Dermis microvascular lymphatic vessel endothelial cell (primary cell): ENCODE data around the gene SIRT7. TPM values are rescaled to one million over a fixed set of nuclear protein-coding genes. Genes with fewer than 3 reads are reported as not detected.

Source experiments
- DNase-seq, 2 donors: peaks; one replicate each; pipeline versions ENCODE4 v3.0.0 to v3.0.0-alpha.2; 2010; ENCODE audit warnings: low read depth in 2 of 2
- total RNA-seq: library from RNA; depleted of rRNA; stranded (reverse); fragments of >200 nt; gene quantifications from 2 replicates; pipeline ENCODE4 v1.2.1, GENCODE V29; 2014

Gene SIRT7
- total RNA-seq, 1 donor from 2014 or later = 12.3 TPM

DNA sequence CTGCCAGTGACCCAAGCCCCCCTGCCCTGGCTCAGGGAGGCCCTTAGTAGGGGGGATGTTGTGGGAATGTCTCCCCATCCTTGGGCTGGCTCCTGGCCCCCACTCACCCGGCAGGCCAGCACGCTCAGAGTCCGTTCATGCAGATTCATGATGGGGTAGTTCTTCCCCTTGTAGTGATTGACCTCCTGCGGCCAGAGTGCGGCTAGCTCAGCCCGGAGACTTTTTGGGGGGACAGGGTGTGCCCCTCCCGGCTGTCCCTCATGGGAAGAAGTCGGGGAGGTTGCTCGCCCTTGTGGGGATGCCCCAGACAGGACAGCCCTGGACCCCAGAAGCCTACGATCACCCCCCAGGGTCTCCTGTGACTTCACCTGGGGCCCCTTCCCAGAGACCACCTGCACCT lies 12.0 kb downstream of the SIRT7 start:
- no peak for DNase-seq

DNA sequence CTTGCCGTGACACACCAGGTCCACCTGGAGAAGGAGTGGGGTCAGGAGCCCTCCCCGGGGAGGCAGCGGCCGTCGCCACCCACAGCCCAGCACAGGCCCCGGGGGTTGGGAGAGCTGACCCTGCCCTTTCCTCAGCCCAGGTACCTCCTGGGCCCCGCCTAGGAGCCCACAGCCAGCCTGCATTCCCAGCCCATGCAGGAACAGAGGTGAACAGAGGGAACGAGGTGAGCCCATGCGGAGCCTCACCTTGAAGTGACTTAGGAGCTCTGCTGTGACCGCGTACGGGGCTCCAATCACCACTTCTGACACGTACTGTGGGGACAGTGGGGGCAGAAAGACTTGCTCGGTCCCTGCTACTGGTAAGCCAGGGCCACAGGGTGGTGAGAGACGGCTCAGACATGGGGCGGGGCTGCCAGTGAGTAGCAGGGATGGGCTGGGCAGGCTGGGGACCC lies 12.5 kb downstream of the SIRT7 start:
- DNase-seq = no peak

DNA sequence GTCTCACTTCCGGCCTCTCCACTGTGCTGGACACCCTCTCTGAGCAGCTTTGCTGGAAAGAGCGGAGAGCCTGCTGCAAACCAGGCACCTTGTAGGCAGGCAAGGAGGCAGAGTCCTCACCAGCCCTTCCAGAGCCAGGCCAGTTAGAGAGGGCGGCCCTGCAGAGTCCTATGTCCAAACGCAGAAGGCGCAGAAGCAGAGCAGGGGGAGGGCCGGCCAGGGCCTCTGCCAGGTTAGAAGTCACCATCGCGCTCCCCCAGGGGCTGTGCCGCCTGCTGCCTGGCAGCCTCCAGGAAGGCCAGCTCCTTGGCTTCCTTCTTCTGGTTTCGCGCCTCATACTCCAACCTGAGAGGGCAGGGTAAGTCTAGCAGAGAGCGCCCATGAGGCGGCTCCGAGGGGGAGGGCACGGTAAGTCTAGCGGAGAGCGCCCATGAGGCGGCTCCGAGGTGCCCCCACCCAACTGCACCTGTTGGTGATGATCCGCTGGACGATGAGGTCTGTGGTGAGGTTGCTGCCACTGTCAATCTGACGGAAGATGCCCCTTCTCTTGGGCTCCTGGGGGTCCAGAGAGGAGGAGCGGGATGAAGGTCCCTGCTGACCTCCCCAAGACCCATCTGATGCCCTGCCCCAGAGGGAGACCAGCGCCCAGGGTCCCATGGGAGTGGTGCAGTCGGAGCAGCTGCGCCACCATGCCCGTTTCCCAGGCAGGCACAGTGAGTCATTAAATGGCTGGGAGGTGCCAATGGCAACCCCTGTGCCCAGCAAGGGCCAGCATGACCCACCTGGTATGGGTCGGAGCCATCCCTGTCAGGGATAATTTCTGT lies 13.2 kb downstream of the SIRT7 start:
- no peak for DNase-seq

DNA sequence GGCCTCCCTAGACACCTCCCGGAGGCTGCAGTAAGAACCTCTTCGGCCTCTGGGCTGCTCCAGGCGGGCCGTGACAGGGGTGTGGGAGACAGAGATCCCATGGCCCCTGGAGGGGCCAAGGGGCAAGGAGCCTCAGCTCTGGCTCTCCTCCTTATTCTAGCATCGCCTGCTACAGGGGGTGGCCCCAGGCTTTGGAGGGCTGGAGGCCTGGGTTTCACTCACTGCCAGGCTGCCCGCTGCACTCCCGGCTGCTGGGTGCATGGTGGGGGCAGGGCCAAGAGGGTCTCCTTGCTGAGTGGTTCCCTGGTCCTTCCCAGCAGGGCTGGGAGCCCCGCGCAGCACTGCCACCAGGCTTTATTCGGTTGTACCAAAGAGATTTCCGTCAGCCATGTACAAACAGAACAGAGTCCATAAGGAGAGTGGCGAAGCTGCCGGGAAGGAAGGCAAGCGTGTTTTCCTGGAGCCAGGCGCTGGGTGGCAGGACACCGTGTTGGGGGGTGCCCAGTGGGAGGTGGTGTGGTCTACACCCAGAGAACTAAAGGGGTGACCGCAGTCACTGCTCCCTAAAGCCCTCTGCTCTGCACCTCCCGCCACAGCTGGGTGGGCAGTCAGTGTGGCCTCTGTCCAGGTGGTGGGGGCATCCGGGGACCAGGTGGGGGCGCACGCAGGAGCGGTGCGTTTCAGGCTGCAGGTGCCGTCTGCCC lies 13.9 kb downstream of the SIRT7 start:
- DNase-seq = no peak

DNA sequence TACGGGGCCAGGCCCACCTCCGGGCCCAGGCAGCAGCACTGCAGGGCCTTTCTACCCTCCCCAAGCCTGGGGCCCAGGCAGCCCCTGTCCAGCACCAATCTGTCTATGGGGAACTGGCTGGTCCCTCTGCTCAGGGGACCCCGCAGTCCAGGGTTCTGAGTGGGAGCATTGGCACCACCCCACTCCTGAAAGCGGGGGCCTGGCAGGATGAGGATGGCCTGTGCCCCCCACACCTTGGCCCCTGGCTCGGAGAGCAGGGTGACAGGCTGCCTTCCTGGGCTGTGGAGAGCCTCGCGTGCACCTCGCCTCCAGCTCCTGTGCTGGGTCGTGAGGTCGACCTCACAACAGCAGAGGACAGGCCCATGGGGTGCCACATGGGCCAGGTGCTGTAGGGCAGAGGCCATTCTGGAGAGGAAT lies 14.6 kb downstream of the SIRT7 start:
- DNase-seq = no peak

DNA sequence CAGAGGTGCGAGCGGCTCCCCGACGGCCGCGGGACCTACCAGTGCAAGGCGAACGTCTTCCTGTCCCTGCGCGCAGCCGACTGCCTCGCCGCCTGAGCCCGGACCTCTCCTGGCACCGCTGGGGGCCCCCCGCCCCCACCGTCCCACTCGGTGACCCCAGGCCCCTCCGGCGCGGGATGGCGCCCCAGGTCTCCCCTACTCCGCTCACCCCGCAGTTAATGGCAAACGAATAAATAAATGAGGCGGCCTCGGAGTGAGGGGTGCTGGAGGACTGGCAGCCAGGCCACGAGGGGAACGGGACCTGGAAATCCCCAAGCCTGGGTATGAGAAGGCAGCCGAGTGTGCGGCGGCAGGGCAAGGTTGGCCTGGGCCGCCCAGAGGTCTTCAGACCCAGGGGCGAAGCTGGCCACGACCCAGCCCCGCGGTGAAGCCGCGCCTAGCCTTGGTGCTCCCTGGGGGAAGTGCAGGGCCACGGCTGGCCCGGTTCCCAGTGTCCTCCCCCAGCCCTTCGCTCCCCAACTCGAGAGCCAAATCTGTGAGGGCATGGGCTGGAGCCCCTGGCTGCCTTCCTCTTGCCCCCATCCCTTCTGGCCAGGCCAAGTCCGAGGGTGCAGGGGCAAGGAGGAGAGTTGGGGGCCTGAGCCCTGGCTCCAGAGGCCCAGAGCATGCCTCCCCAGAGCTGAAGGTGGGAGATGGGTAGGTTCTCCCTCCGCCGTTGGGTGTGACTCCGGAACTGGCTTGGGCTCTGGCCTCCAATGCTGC lies 15.1 kb downstream of the SIRT7 start:
- no peak for DNase-seq

DNA sequence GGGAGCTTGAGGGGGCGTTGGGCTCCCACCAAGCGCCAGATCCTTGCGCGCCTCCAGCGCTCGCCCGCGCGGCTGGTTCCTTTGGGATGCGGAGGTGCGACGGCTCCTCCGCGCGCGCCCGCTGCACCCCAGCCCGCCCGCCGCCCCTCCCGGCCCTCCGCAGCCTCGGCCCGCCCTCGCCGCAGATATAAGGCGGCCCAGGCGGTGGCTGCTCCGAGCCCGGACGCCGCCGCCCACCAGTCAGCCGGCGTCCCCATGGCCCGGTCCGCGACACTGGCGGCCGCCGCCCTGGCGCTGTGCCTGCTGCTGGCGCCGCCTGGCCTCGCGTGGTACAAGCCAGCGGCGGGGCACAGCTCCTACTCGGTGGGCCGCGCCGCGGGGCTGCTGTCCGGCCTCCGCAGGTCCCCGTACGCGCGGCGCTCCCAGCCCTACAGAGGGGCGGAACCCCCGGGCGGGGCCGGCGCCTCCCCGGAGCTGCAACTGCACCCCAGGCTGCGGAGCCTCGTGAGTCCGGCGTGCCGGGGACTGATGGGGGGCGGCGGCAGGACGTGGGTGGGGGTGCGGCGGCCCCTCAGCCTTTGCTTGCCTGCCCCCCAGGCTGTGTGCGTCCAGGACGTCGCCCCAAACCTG lies 15.8 kb downstream of the SIRT7 start, which contains the start of gene NPB:
NPB (plus strand) TSS at position 216 of the 630 bp plus-strand sequence; CDS start at position 256, 40 bp downstream.
- peak in 1 of 2 donors; percentile 38 for DNase-seq

DNA sequence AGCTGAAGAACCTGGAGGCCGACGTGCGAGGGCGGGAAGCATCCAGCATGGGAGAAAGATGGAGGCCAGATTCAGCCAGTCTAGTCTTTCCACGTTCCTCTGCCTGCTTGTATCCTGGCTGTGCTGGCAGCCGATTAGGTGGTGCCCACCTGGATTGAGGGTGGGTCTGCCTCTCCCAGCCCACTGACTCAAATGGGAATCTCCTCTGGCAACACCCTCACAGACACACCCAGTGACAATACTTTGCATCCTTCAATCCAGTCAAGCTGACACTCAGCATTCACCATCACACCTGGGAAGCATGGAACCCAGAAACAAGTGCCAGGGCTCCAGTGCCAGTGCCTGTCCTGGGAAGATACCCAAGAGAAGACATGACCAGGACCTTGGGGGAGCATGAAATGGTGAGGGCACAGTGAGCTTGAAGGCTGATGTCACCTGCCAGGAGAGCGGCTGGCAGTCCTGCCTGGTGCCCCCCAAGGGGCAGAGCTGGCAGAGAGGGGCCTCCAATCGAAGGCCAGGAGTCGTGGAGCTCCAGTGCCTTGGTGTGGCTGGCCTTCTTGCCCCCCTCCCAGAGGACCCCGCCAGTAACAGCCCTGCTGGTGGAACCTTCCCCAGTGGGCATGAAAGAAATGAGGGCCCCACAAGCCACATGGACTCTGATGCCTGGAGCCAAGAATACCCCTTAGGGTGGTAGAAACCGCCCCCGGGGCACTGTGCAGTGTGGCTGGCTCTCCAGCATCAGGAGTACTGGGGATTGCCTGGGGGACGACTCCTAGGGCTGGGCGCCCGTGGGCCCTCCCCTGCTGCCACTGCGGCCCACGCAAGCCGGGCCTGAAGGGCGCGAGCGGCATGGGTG lies 16.6 kb downstream of the SIRT7 start:
- DNase-seq = no peak

DNA sequence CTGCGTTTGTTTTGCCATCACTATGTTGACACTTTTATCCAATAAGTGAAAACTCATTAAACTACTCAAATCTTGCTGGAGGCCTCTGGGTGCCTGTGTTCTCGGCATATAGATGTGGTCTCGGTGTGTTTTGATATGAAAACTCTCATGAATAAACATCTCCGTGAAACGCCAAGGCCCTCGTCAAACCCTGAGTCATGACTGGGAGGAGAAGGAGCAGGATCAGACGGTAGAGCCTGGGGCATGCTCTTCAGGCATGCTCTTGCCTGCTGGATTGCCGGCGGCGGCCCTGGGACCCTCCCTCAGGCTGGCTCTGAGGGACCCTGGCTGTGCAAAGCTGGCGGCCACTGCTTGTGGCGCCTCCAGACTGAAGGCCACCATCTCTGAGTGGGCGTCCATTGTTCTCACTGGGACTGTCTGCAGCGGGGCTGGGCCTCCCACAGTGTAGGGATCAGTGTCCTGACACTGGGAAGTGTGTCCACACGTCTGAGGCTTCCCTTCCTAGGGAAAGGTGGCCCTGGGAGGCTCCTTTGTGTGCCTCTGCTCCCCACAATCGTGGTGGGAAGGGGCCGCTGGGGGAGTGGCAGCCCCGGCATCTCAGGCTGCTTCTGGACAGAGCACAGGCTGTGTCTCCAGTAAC lies 17.7 kb downstream of the SIRT7 start:
- DNase-seq = no peak

DNA sequence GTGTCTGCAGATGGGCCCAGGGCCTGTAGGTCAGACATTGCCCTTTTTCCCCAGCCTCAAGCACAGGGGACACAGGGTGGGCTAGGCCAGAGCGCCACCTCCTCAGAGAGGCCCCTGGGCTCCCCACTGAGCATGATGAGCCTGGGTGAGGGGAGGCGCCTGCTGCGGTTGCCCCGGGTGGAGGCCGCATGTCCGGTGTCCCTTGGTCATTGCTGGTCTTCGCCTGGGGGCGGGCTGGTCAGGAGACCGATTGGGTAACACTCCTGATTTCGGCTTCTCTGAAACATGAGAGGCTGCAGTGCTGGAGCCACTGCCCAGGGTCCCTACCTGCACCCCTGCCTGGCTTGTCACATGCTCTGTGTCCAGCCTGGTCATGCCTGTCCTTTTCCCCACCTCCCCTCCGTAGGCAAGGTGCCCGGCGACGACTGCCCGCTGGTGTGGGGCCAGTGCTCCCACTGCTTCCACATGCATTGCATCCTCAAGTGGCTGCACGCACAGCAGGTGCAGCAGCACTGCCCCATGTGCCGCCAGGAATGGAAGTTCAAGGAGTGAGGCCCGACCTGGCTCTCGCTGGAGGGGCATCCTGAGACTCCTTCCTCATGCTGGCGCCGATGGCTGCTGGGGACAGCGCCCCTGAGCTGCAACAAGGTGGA lies 18.3 kb downstream of the SIRT7 start:
- no peak for DNase-seq

DNA sequence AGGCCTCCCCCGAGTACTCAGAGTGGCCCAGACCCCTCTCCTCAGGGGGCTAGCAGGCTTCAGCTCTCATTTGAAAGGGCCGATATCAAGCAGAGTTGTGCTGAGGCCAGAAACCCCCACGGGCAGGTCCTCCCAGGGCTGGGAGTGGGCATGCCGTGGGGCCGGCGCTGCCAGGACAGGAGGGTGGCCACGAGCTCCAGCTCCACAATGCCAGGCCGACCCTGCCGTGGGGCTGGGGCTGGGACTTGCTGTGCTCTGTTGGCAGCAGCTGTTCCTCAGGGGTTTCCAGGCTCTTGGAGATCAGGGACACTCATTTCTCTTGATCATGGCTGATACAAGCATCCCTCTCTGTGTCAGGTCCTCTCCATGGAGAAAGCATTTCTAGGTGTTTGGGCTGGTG lies 19.1 kb downstream of the SIRT7 start:
- no peak for DNase-seq

DNA sequence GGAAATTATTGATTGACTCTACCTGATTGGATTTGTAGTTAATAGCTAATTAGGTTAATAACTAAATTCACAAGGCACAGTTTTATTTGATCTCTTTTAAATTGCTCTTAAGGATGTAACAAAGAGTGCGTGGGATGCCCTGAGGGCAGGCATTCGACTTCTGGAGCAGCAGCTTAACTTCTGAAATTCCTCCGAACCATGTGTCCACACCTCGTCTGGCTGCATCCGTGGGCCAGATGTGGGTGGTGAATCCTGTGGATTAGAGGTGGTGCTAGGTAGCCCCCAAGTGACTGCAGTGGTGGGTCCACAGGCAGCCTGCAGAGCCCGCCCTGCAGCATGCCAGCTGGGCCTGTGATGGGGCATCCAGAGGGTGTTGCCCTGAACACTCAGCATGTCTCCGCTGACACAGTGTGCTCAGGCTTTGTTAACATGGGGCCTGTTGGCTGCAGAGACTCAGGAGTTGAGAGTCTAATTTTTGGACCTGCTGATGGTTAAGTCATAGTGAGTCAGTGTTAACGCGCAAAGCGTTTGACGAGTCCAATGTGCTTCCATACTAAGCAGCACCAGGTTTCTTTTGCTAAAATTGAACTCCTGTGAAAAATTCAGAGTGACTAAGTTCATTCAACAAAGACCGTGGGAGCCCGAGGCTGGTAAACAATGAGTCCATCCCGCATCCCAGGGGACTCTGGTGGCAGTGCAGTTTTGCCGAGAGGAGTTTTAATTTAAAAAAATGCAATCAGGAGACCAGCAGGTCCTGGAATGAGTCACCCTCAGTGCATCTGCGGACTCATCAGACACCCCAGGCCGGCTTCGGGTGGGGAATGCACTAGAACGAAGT lies 19.7 kb downstream of the SIRT7 start:
- no peak for DNase-seq

DNA sequence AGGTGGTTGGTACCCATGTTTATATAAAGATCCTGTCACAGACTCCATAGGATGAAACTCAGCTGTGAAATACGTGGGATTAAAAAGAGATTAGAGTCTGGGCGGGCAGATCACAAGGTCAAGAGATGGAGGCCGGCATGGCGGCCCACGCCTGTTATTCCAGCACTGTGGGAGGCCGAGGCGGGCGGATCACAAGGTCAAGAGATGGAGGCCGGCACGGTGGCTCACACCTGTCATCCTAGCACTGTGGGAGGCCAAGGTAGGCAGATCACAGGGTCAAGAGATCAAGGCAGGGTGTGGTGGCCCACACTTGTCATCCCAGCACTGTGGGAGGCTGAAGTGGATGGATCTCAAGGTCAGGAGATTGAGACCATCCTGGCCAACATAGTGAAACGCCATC lies 22.6 kb downstream of the SIRT7 start:
- no peak for DNase-seq

DNA sequence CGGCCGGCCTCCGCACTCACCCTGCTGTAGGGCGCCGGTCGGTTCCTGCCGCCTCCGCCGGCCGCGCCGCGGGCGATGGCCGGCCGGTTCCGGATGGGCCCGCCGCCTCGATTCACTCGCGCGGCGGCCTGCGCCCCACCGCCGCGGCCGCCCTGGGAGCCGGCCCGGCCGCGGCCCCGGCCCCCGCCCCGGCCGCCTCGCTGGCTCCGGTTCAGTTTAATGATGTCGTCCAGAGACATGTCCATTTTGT lies 26.7 kb downstream of the SIRT7 start:
- DNase-seq = no peak

DNA sequence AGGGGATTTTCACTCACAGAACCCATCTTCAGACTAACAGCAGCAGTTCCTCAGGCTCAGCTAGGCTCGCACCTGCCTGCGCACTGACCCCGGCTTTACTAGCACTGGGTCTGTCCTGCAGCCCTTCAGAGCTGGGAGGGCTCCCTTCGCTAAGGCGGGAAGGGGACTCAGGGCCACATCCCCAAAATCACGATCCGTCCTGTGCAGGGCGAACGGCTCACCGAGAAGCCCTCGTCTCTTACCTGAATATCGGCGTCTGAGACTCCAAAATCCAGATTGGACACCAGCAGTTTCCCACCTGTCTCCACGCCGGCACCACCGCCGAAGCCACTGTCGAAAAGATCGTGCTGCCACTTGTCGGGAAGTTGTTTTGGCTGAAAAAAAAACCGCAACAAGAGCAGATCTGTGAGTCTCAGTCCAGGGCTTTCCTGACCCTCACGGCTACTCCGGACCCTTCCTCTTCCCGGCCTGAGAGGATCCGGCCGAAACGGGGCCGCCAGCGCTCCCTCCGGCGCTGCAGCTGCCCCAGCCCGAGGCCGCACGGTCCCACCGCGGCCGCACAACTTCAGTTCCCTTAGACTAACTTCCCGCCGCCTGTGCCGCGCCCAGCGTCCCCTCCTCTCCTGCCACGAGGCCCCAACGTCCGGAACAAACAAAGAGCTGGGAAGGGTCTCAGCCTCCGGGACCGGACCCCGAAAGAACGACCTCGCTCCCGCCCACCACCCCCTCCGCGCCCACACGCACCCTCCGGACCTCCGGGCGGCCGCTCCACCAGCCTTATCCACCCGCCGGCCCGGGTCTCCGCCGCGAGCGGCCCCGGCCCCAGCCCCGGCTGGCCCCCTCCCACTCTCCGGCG lies 27.3 kb downstream of the SIRT7 start:
- peak in 1 of 2 donors; percentile 51 for DNase-seq

DNA sequence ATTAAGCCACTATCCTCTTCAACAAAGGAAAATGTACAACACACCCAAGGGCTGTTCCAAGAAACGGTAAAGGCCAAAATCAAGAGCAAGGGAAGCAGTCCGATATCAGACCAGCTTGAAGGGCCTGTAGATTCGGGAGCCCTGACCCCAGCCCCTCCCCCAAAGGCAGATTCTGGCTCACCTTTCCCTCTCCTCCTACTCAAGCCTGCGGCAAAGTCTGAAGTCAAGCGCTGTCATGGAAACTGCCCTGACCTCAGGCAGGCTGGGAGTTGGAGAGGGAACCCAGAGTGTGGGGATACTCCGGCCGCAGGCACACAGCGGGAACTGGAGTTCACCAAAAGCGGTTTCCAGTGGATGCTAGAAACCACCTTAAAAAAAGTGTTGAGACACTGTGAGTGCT lies 28.4 kb downstream of the SIRT7 start:
- no peak for DNase-seq

DNA sequence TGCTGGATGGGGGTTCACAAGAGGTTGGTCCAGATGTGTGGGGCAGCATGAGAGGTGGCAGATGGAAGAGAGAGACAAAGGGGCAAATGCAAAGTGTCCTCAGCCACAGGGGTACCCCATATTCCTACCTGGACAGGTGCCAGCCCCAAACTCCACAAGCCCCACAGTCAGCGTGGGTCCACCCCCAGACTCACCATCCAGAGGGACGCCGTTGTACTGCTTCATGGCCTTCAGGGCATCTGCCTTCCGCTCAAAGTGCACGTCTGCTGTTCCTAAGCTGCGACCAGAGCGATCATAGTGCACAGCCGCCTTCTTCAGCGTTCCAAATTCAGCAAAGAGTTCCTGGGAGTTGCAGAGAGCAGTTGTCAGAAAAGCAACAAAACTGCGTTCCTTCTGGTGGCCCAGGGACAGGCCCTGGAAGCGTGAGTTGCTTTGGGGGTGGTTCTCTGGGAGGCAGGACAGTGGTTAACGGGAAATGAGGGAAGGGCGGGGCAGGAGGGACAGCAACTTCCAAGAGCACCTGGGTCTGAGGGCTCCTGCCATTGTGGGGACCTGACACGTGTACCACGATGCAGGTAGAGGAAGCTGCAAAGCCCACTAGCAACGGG lies 28.9 kb downstream of the SIRT7 start:
- no peak for DNase-seq
